ENCODE data around the gene CHST8. TPM values are rescaled to one million over a fixed set of nuclear protein-coding genes. Genes with fewer than 3 reads are reported as not detected.

The CHST8 gene
- total RNA-seq, 1 donor from 2014 or later, result 0.35 TPM

DNA sequence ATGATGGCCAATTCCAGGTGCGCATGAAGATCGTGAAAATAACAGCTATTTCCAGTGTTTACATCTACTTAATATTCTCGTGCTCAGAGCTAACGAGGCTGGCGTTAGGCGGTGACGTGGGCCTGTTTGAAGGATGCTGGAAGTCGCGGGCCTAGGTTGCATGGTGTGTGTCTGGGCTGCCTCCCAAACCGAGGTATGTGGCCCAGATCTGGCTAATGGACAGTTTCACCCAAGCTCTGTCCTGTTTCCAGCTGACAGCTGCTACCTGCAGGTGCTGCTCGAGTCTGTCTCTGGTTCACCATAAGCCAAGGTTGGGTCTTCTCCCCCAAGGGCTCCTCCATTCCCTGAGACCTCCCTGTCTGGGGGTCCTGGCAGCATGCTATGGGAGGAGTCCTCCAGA lies 134.4 kb downstream of the CHST8 start:
- H3K27me3 Mint-ChIP-seq (ENCODE audit: unreplicated experiment), result peaks cover 2% of the 10 kb centered on the region
- no peaks in the 10 kb centered on the region for H3K36me3 Mint-ChIP-seq (ENCODE audit: unreplicated experiment)
- no peaks in the 10 kb centered on the region for H3K9me3 Mint-ChIP-seq (ENCODE audit: unreplicated experiment)
- H3K4me1 Mint-ChIP-seq (ENCODE audit: unreplicated experiment), result peaks cover 2% of the 10 kb centered on the region
- no peak for DNase-seq (ENCODE audit: extremely low spot score, unreplicated experiment)
- no peak overlapping the region for H3K27ac Mint-ChIP-seq (ENCODE audit: unreplicated experiment)
- TF ChIP-seq, protein P1, sequence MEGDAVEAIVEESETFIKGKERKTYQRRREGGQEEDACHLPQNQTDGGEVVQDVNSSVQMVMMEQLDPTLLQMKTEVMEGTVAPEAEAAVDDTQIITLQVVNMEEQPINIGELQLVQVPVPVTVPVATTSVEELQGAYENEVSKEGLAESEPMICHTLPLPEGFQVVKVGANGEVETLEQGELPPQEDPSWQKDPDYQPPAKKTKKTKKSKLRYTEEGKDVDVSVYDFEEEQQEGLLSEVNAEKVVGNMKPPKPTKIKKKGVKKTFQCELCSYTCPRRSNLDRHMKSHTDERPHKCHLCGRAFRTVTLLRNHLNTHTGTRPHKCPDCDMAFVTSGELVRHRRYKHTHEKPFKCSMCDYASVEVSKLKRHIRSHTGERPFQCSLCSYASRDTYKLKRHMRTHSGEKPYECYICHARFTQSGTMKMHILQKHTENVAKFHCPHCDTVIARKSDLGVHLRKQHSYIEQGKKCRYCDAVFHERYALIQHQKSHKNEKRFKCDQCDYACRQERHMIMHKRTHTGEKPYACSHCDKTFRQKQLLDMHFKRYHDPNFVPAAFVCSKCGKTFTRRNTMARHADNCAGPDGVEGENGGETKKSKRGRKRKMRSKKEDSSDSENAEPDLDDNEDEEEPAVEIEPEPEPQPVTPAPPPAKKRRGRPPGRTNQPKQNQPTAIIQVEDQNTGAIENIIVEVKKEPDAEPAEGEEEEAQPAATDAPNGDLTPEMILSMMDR (IDR thresholded peaks at IDR 0.05), result no peak
- H3K4me3 Mint-ChIP-seq (ENCODE audit: unreplicated experiment), result no peak overlapping the region

- Mint-ChIP-seq H3K27ac (ENCODE audit: unreplicated experiment) (no peak overlapping the region), H3K4me1 (ENCODE audit: unreplicated experiment) (peaks cover 2% of the 10 kb centered on the region), H3K27me3 (ENCODE audit: unreplicated experiment) (peaks cover 2% of the 10 kb centered on the region), H3K4me3 (ENCODE audit: unreplicated experiment) (no peak overlapping the region), H3K36me3 (ENCODE audit: unreplicated experiment) (no peaks in the 10 kb centered on the region), H3K9me3 (ENCODE audit: unreplicated experiment) (no peaks in the 10 kb centered on the region)
- no peak for DNase-seq (ENCODE audit: extremely low spot score, unreplicated experiment)
- TF ChIP-seq, protein P1 (IDR thresholded peaks at IDR 0.05), result no peak
Observed at GRCh38 chr19:33758541-33759013, 136.8 kb downstream of the CHST8 start.

DNA sequence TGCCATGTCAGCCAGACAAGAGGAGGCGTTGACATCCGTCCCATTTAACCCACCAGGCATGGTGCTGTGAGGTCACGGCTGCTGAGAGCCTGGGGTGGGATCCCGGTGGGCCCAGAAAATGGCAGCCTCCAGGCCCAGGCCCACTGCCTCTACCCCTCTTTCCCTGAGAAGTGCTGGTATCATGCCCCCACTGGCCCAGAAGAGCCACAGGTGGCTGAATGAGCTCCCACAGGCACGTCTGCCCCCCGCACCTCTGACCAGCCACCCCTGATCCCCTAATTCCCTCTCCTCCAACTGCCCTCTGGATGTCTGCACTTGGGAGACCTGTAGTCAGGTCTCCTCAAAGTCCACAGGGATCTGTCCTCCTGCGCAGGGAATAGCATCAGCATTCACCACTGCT lies 137.6 kb downstream of the CHST8 start:
- Mint-ChIP-seq H3K27me3 (ENCODE audit: unreplicated experiment) (peaks cover 2% of the 10 kb centered on the region), H3K27ac (ENCODE audit: unreplicated experiment) (no peak overlapping the region), H3K9me3 (ENCODE audit: unreplicated experiment) (no peaks in the 10 kb centered on the region), H3K4me1 (ENCODE audit: unreplicated experiment) (peaks cover 2% of the 10 kb centered on the region), H3K4me3 (ENCODE audit: unreplicated experiment) (no peak overlapping the region), H3K36me3 (ENCODE audit: unreplicated experiment) (no peaks in the 10 kb centered on the region)
- DNase-seq (ENCODE audit: extremely low spot score, unreplicated experiment), result no peak
- TF ChIP-seq, protein P1 (IDR thresholded peaks at IDR 0.05), result no peak

GRCh38 chr19:33763633-33764371 lies 142.0 kb downstream of the CHST8 start:
- no peaks in the 10 kb centered on the region for H3K9me3 Mint-ChIP-seq (ENCODE audit: unreplicated experiment)
- H3K4me3 Mint-ChIP-seq (ENCODE audit: unreplicated experiment), result no peak overlapping the region
- no peaks in the 10 kb centered on the region for H3K36me3 Mint-ChIP-seq (ENCODE audit: unreplicated experiment)
- no peak overlapping the region for H3K27ac Mint-ChIP-seq (ENCODE audit: unreplicated experiment)
- H3K4me1 Mint-ChIP-seq (ENCODE audit: unreplicated experiment), result no peaks in the 10 kb centered on the region
- TF ChIP-seq, protein P1 (IDR thresholded peaks at IDR 0.05), result no peak
- DNase-seq (ENCODE audit: extremely low spot score, unreplicated experiment), result no peak
- peaks cover 4% of the 10 kb centered on the region for H3K27me3 Mint-ChIP-seq (ENCODE audit: unreplicated experiment)

DNA sequence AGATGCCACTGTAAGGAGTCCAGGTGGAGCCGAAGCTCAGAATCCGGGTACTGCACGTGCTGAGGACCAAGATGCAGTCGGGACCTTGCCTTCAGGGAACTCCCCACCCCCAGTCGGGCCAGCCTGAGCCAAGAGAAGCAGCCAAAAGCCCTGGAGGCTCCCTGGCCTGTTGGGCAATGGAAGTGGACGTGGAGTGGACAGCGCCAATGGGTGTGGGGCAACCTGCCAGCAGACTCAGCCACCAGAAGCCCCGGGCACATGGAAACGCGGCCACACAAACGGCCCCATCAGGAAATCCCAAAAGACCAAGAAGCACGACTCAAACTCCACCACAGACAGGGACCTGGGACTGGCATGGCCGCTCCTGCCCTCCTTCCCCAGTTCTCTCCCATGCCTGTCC lies 144.9 kb downstream of the CHST8 start:
- no peaks in the 10 kb centered on the region for H3K36me3 Mint-ChIP-seq (ENCODE audit: unreplicated experiment)
- H3K9me3 Mint-ChIP-seq (ENCODE audit: unreplicated experiment), result no peaks in the 10 kb centered on the region
- H3K4me1 Mint-ChIP-seq (ENCODE audit: unreplicated experiment), result no peaks in the 10 kb centered on the region
- TF ChIP-seq, protein P1 (IDR thresholded peaks at IDR 0.05), result no peak
- peaks cover 8% of the 10 kb centered on the region for H3K27me3 Mint-ChIP-seq (ENCODE audit: unreplicated experiment)
- H3K4me3 Mint-ChIP-seq (ENCODE audit: unreplicated experiment), result no peak overlapping the region
- no peak for DNase-seq (ENCODE audit: extremely low spot score, unreplicated experiment)
- H3K27ac Mint-ChIP-seq (ENCODE audit: unreplicated experiment), result no peak overlapping the region
